ENCODE data around the gene EHD4.

The EHD4 gene

GRCh38 chr15:41848631-41849030, 123.7 kb downstream of the EHD4 start:
- in situ Hi-C loops (cut with HindIII; ENCODE audit: low sequenced_read_pairs) = no loop called here
- no peak for DNase-seq (ENCODE audit: low read depth)
- H3K4me3 ChIP-seq (ENCODE audit: low read depth, low read length) = no peak overlapping the region
- no peak for TF ChIP-seq CTCF (IDR thresholded peaks at IDR 0.05; ENCODE audit: low read depth, low read length, missing control alignments)

- DNase-seq (ENCODE audit: low read depth) = no peak
- H3K4me3 ChIP-seq (ENCODE audit: low read depth, low read length) = no peak overlapping the region
- TF ChIP-seq CTCF (IDR thresholded peaks at IDR 0.05; ENCODE audit: low read depth, low read length, missing control alignments) = no peak
- in situ Hi-C loops (cut with HindIII; ENCODE audit: low sequenced_read_pairs) = no loop called here
Observed at GRCh38 chr15:41847981-41848380, 124.4 kb downstream of the EHD4 start.

- in situ Hi-C loops (cut with HindIII; ENCODE audit: low sequenced_read_pairs) = no loop called here
- no peak for TF ChIP-seq CTCF (IDR thresholded peaks at IDR 0.05; ENCODE audit: low read depth, low read length, missing control alignments)
- DNase-seq (ENCODE audit: low read depth) = no peak
- H3K4me3 ChIP-seq (ENCODE audit: low read depth, low read length) = no peak overlapping the region
Observed at GRCh38 chr15:41847206-41847605, 125.2 kb downstream of the EHD4 start.

Data from astrocyte of the cerebellum (primary cell).